Lower lobe of right lung (tissue), 2 donors: ENCODE data around the gene CTNNA3. TPM values are rescaled to one million over a fixed set of nuclear protein-coding genes. Genes with fewer than 3 reads are reported as not detected.

Experiments used
- ATAC-seq, 2 donors: fragments of 200-7000 bp; cut with Tn5 transposase; one replicate each; pipeline ENCODE4 v1.9.1; 2020 to 2022; ENCODE audit warnings: mild to moderate bottlenecking in 2 of 2, moderate library complexity in 2 of 2
- DNase-seq: peaks from one replicate; pipeline ENCODE4 v3.0.0-alpha.2; 2020
- H3K27ac ChIP-seq: fragments of 200-600 bp; one replicate; pipeline ENCODE4 v1.8.0; 2022
- H3K27me3 ChIP-seq: fragments of 200-600 bp; one replicate; pipeline ENCODE4 v1.8.0; 2022; ENCODE audit warnings: low read depth
- H3K36me3 ChIP-seq: fragments of 200-600 bp; one replicate; pipeline ENCODE4 v1.8.0; 2022; ENCODE audit warnings: mild to moderate bottlenecking
- H3K4me1 ChIP-seq: fragments of 200-600 bp; one replicate; pipeline ENCODE4 v1.8.0; 2022
- H3K4me3 ChIP-seq: fragments of 200-600 bp; one replicate; pipeline ENCODE4 v1.8.0; 2022; ENCODE audit warnings: mild to moderate bottlenecking
- H3K9me3 ChIP-seq: fragments of 200-600 bp; one replicate; pipeline ENCODE4 v1.8.0; 2022
- intact Hi-C: fragments of 100-400 bp; cut with DNase I; formaldehyde crosslinking; loops from one replicate; pipeline ENCODE4 v1.11.0; 2022
- total RNA-seq: library from RNA; stranded (reverse); fragmentation: NEBNext Ultra II Directional; extraction: Animal tissue kit (Norgen Biotek cat#: 25700); gene quantifications from one replicate; pipeline ENCODE4 v1.2.1, GENCODE V29; 2021
- TF ChIP-seq, protein P1 (sequence below): fragments of 200-600 bp; IDR thresholded peaks from one replicate; pipeline ENCODE4 v1.8.0; 2022; ENCODE audit warnings: antibody characterized with exemption, mild to moderate bottlenecking
- donor health status: DM: no; HTN: yes; CAD: no; lungs with severe emphysema.

CTNNA3 gene
- total RNA-seq, 1 donor from 2014 or later: not detected

- no peaks in the 10 kb centered on the region for H3K4me1 ChIP-seq
- no peaks in the 10 kb centered on the region for H3K36me3 ChIP-seq
- no peak overlapping the region for H3K4me3 ChIP-seq
- peak in 1 of 2 donors; percentile 26 for ATAC-seq
- intact Hi-C loops: no loop called here
- no peak overlapping the region for H3K27ac ChIP-seq
- H3K9me3 ChIP-seq: no peaks in the 10 kb centered on the region
- DNase-seq: no peak
- TF ChIP-seq, protein P1, sequence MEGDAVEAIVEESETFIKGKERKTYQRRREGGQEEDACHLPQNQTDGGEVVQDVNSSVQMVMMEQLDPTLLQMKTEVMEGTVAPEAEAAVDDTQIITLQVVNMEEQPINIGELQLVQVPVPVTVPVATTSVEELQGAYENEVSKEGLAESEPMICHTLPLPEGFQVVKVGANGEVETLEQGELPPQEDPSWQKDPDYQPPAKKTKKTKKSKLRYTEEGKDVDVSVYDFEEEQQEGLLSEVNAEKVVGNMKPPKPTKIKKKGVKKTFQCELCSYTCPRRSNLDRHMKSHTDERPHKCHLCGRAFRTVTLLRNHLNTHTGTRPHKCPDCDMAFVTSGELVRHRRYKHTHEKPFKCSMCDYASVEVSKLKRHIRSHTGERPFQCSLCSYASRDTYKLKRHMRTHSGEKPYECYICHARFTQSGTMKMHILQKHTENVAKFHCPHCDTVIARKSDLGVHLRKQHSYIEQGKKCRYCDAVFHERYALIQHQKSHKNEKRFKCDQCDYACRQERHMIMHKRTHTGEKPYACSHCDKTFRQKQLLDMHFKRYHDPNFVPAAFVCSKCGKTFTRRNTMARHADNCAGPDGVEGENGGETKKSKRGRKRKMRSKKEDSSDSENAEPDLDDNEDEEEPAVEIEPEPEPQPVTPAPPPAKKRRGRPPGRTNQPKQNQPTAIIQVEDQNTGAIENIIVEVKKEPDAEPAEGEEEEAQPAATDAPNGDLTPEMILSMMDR: no peak
- H3K27me3 ChIP-seq: no peaks in the 10 kb centered on the region
Observed at GRCh38 chr10:67259319-67259929, 436.6 kb downstream of the CTNNA3 start.

DNA sequence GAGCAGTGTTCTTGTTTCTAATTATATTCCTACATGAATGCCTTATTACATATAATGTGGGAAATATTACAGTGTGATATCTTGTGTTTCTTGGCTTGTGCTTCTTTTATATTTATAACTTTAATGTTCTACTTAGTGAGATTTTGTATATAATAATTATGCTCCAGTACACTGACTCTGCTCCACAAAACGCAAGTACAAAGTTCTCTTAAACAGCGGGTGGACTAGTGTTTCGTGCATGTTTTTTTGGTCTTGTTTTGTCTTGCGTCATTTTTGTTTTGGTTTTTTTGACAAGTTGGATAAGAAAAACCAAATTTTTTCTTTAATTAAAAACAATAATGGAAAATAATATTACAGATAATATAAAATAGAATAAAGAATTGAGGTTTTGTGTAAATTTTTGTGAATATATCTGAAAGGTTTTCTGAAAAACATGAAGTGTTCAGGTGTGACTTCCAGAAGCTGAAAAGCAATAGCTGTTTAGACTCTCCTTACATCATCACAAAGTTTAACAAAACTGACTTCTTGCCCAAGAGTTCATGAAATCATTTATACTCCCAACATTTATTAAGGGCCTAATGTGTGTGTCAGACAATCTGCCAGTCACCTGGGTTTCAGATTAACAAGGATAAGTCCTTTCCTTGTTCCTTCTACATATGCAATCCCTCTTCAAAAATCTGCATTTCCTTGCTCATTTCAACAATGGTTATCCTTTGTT, 438.4 kb downstream of the CTNNA3 start:
- no peaks in the 10 kb centered on the region for H3K9me3 ChIP-seq
- H3K27me3 ChIP-seq: no peaks in the 10 kb centered on the region
- no peaks in the 10 kb centered on the region for H3K4me1 ChIP-seq
- TF ChIP-seq, protein P1: no peak
- intact Hi-C loops: no loop called here
- no peaks in the 10 kb centered on the region for H3K36me3 ChIP-seq
- DNase-seq (no peak), ATAC-seq (no peak)
- H3K4me3 ChIP-seq: no peak overlapping the region
- H3K27ac ChIP-seq: no peak overlapping the region

DNA sequence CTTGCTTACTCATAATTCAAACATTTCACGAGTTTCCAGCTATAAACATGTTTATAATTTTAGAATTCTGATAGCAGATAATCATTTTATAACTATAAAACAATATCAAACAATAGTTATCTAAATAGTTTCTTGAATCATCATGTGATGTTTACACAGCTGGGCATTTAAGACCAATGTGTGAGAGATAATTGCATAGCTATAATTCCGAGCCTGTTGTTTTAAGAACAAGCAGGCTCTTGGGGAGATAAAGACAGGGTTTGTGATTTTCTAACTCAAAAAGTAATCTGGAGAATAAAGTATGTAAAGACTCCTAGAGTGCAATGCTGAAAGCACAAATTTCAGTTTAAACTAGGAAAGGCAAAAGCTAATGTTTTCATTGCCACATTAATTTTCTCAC, 439.0 kb downstream of the CTNNA3 start:
- ATAC-seq: no peak
- no peaks in the 10 kb centered on the region for H3K36me3 ChIP-seq
- H3K9me3 ChIP-seq: no peaks in the 10 kb centered on the region
- no peaks in the 10 kb centered on the region for H3K4me1 ChIP-seq
- H3K4me3 ChIP-seq: no peak overlapping the region
- H3K27me3 ChIP-seq: no peaks in the 10 kb centered on the region
- no peak overlapping the region for H3K27ac ChIP-seq
- intact Hi-C loops: no loop called here
- no peak for DNase-seq
- TF ChIP-seq, protein P1: no peak

DNA sequence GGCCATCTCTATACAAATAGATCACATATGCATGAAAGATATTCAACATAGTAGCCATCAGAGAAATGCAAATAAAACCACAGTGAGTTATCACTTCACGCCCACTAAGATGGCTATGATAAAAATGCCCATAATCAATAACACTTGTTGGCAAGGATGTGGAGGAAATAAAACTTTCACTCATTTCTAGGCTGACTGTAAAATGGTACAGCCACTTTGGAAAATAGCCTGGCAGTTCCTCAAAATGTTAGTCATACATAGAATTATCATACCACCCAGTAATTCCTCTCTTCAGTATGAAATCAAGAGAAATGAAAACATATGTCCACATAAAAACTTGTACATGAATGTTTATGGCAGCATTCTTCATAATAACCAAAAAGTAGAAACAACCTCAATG, 445.3 kb downstream of the CTNNA3 start:
- intact Hi-C loops: no loop called here
- Histone ChIP-seq H3K36me3 (no peaks in the 10 kb centered on the region), H3K4me1 (no peaks in the 10 kb centered on the region), H3K4me3 (no peak overlapping the region), H3K27me3 (no peaks in the 10 kb centered on the region), H3K27ac (no peak overlapping the region), H3K9me3 (no peaks in the 10 kb centered on the region)
- no peak for DNase-seq
- TF ChIP-seq, protein P1: no peak
- no peak for ATAC-seq

GRCh38 chr10:67246066-67246555, 449.9 kb downstream of the CTNNA3 start:
- no peak for ATAC-seq
- Histone ChIP-seq H3K4me3 (no peak overlapping the region), H3K9me3 (no peaks in the 10 kb centered on the region), H3K36me3 (no peaks in the 10 kb centered on the region), H3K4me1 (no peaks in the 10 kb centered on the region), H3K27me3 (no peaks in the 10 kb centered on the region), H3K27ac (no peak overlapping the region)
- intact Hi-C loops: no loop called here
- TF ChIP-seq, protein P1: no peak
- no peak for DNase-seq
